HS-5 (cell line): ENCODE data around the gene VRK1.
A peak's percentile ranks its signal among the peaks of the same experiment; 100 is the strongest.

Experiments
- DNase-seq: peaks from one replicate; pipeline ENCODE4 v3.0.0-alpha.2; 2012; ENCODE audit warnings: low read depth

VRK1 gene

DNA sequence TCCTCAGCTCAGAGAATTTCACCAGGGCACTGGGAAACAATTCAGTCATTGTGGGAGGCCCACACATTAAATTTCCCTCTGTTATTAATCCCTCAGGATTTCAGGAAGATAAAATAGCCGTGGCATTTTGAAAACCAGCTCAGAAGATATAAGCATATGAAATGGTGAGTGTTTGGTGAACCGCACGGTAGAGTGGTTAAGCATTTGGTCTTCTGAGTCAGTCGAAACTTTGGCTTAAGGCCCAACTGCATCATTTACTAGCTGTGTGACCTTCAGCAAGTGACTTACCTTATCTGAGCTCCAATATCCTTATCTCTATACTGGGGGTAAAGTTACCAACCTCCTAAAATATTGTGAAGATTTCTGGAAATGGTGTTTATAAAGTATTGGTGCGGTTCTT lies 5.2 kb upstream of the VRK1 start:
- no peak for DNase-seq

GRCh38 chr14:96792591-96792990 lies 4.6 kb upstream of the VRK1 start:
- DNase-seq = no peak

DNA sequence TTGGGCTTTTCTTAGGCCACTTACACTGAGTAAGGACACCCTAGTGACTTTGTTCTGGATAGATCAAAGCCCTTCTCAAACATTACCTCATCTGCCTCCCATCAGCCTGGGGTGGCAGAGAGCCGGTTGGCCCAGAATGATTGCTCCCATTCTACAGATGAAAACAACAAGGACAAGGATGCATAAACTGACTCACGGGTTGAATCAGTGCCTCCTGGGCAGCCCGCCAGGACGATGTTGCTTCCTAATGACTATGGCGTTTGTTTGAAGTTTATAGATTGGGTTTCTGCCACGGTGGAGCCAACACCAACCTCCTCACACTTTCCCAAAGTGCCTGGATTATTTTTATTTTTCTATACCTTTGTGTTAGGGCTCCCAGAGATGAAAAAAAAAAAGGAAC lies 3.6 kb upstream of the VRK1 start:
- no peak for DNase-seq

DNA sequence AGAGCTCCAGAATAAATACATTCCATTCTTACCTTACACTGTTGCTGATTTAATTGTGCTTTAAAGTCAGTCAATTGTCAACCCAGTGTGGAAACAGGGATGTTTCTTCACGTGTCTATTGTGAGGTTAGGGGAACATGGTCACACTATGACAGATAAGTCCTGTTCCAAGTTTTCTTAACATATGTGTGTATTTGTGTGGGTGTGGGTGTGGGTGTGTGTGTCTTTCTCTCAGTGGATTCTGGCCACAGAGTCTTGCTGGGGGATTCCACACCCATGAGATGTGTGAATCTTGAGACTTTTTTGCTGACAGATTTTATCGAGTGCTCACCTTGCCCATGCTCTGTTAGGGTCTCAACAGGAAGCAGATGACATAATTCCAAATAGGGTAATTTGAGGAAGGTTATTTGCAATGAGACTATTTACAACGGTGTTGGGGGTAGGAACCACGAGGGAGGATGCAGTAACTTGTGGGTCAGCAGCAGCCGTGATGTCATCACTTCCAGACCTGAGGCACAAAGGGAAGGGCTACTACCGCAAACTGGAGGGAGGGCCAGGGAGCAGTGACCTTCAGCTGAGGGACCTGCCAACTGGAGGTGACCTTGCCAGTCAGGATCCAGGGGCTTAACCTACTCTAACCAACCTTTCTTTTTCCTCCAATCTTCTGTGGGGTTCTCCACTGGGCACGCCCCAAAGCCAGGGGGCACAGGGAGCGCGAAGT lies 1.9 kb upstream of the VRK1 start:
- DNase-seq = no peak

DNA sequence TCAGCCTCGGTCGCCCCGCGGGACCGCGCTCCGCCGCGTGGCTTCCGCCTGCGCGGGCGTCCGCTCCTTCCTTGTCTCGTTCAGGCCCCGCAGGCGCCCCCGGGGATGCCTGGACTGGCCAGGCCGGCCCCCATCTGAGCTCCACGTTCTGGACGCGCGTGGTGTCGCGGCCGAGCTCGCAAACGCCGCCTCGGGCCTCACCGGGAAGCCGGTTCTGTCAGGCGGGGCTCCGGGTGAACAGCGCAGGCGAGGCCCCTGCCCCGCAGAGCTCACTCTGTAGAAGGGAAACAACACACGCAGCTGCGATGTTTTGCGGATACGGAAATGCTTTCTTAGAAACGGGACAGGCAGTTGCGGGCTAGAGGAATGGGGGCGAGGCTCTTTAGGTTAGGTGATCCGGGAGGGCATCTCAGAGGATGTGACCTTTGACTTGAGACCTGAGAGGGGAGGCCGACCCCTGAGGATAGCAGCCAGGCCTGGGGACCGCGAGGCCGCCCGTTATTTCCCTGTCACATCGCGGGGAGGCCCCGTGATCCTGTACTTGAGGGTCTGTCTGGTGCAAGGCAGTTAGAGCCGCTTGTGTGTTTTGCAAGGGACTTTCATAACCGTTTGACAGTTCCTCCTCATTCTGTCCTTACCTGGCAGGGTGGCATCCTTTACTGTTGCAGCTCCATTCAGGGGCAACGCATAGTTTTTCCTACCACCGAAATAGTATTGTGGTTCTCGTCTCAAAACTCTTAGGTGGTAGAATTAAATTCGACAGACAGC lies 584 bp downstream of the VRK1 start:
- no peak for DNase-seq

GRCh38 chr14:96798956-96799355 lies 1.8 kb downstream of the VRK1 start:
- DNase-seq = no peak

GRCh38 chr14:96799489-96800054 lies 2.4 kb downstream of the VRK1 start:
- no peak for DNase-seq

- no peak for DNase-seq
These were observed 4.7 kb downstream of the VRK1 start for GRCh38 chr14:96801931-96802330.

GRCh38 chr14:96802963-96803362 lies 5.8 kb downstream of the VRK1 start:
- no peak for DNase-seq

GRCh38 chr14:96803958-96804357 lies 6.8 kb downstream of the VRK1 start:
- no peak for DNase-seq

GRCh38 chr14:96804895-96805294 lies 7.7 kb downstream of the VRK1 start:
- no peak for DNase-seq

- DNase-seq = no peak
These were observed 8.8 kb downstream of the VRK1 start for GRCh38 chr14:96805956-96806355.

GRCh38 chr14:96806836-96807235 lies 9.7 kb downstream of the VRK1 start:
- no peak for DNase-seq

DNA sequence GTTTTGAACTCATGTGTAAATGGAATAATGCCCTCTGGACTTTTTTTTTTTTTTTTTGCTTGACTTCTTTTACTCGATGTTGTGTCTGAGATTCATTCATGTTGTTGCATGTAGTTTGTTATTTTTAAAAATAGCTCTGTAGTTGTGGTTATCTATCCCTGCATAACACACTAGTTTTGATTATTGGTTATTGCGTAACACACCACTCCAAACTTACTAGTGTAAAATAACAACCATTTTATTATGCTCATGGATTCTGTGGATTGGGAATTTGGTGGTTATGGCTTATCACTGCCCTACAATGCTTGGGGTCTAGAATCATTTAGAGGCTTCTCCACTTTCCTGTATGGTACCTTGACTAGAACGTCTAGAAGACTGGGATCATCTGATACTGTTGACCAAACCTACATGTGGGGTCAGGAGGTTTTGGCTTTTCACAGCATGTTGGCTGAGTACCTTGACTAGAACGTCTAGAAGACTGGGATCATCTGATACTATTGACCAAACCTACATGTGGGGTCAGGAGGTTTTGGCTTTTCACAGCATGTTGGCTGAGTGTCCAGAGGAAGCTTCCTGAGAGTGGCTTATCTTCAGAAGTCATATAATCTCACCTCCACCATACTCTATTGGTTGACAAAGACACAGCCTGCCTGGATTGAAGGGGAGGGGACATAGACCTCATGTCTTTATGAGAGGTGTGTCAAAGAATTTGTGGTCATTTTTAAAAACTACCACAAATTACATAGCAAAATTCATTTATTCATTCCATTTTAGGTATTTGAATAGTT lies 11.6 kb downstream of the VRK1 start:
- no peak for DNase-seq

DNA sequence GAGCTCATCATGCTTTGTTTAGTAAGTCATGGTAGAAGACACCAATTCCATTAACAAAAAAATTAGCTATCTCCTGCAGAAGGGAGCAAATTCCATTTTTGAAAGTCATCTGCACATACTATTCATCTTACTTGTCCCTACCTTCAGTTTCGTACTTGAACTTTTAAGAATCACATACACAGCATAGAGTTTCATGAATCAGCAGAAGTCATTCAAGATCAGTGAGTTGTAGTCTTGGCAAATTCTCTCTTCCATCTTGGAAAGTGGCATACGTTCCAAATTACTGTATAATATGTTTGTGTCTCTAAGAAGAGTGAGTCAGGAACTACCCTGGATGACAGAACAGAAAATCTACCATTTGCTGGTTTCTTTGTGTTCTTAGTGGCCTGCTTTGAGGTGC lies 14.1 kb downstream of the VRK1 start:
- peak; percentile 26 for DNase-seq

GRCh38 chr14:96811985-96812667 lies 14.9 kb downstream of the VRK1 start:
- DNase-seq = no peak

DNA sequence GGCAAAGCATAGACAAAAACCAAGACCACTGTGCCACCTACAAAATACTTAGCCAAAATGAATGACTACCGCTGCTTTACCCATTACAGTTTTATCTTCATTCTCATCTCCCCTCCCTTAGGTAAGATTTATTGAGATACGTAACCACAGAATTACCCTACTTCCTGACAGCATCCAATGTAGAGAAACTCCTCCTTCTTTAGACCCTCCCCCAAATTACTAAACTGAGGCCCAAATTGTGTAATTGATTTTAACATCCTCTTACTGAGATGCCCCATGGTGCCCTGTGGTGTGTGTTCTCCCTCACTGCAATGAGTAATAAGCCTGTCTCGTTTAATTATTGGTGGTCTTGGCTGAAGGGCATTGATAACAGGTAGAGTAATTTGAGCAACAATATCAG lies 19.1 kb downstream of the VRK1 start:
- DNase-seq = no peak

DNA sequence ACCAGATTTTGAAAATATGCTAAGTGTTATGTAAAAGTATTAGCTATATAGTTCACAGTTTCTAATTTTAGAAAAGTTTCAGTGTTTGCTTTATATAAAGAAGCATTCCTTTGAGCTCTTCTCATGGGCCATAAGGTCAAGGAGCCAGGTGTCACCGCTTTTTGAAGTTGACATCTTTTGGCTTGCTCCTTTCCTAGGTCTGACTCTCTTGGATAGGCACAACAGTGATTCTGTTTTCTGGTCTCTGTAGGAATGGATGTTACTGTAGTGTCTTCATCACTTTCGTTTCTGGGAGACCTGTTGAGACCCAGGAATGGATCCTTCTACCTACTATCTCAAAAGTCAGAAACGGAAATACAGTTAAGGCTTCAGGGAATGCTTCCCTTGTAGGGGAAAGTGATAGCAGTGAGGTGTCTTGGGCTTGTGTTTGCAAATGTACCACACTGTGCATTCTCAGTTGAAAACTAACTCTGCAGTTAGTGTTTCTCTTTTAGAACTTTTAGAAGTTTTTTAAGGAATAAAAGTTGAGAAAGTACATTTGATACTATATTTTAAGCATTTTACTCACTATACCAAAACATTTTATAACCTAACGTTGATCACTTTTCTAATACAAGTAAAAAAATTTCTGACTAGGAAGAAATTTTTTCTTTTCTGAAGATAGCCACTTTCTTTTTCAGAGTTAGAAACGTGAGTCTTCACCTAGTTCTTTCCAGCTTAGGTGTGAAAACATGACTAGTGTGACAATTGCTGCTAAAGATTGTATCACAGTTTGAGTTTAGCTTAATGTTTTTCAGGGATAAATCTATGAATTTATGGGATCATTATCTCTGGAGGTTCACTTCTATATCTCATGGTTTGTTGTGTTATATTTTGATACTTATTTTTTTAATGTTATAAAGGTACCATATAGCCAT lies 20.8 kb downstream of the VRK1 start:
- DNase-seq = no peak

DNA sequence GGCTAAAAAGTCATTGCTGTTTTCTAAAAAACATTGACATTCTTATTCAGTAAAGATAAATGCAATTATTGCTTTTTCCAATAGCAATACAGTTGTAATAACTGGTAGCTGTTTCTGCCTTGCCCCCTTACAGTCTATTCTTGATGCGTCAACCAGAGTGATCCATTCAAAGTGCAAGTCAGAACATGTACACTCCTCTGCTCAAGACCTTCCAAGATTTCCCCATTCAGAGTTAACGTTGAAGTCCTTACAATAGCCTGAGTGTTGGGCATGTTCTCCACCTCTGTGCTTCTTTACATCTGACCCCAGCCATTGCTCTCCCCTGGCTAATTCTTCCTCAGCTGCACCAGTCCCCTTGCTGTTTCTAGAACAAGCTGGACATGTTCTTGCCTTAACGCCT lies 24.3 kb downstream of the VRK1 start:
- no peak for DNase-seq

DNA sequence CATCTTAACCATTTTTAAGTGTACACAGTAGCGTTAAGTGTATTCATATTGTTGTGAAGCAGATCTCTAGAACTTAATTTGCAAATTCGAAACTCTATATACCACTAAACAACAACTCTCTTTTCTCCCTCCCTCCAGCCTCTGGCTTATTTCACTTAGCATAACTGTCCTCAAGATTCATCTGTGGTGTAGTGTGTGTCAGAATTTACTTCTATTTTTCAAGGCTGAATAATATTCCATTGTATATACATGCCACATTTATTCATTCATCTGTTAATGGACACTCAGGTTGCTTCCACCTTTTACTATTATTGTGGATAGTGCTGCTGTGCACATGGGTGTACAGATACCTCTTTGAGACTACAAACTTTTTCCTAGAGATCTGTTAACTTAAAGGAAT lies 26.5 kb downstream of the VRK1 start:
- DNase-seq = no peak

GRCh38 chr14:96824283-96824682 lies 27.1 kb downstream of the VRK1 start:
- DNase-seq = peak; percentile 28
